Measurements from ENCODE around the gene MAP3K3. TPM values are rescaled to one million over a fixed set of nuclear protein-coding genes. Genes with fewer than 3 reads are reported as not detected.
A peak's percentile ranks its signal among the peaks of the same experiment; 100 is the strongest.

MAP3K3 gene
- 14.5 and 16.4 TPM in 2 replicates for total RNA-seq
- 22.0 TPM for polyA plus RNA-seq (2012)

GRCh38 chr17:63621684-63622573 lies at the start of gene MAP3K3:
Gene MAP3K3 (plus strand): TSS chr17:63622417. CDS start chr17:63622760, 343 bp downstream.
- DNase-seq (ENCODE audit: low read depth): peak; percentile 100

DNA sequence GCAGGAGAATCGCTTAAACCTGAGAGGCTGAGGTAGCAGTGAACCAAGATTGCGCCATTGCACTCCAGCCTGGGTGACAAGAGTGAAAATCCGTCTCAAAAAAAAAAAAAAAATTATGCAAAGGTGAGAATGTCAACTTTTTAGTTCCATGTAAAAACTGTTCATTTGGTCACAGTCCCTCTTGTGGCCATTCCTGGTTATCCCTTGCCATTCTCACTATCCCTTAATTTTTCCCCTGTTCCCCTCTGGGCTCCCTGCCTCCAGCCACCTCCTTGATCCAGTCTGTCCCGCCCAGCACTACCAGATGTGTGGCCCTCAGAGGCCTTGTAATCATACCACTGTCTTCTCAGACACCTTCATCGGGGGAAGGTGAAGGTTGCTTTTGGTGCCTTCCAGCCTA lies 48.6 kb upstream of the MAP3K3 start:
- DNase-seq (ENCODE audit: low read depth): no peak

- DNase-seq (ENCODE audit: low read depth): no peak
Measured at GRCh38 chr17:63578027-63578768, 44.0 kb upstream of the MAP3K3 start.

DNA sequence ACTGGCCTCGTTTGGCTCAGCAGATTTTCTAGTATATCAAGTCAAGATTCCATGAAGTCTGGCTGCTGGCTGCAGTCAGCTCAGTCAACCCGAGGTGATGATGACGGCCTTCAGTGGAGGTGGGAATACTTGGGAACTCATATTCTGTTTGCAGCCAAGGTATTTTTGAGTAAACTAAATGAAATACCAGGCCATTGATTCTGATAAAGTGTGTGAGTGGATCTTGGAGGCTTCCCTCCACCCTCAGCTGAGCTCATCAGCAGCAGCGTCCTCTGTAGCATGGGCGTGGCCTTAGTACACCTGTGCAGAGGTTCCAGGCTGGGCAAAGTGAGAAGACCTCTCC lies 43.5 kb upstream of the MAP3K3 start:
- DNase-seq (ENCODE audit: low read depth): no peak

GRCh38 chr17:63579633-63580032 lies 42.6 kb upstream of the MAP3K3 start:
- no peak for DNase-seq (ENCODE audit: low read depth)

DNA sequence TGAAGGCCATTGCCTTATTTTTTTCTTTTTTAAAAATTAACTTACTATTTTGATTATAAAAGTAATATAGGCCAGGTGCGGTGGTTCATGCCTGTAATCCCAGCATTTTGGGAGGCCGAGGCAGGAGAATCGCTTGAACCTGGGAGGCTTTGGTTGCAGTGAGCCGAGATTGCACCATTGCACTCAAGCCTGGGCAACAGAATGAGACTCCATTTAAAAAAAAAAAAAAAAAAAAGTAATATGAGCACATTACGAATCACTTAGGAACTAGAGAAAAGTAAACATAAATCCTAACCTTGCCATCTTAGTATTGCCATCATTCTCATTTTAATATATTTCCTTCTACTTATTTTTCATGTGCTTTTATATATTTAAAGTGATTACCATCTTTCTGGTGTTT lies 34.4 kb upstream of the MAP3K3 start:
- DNase-seq (ENCODE audit: low read depth): no peak

GRCh38 chr17:63588797-63589196 lies 33.4 kb upstream of the MAP3K3 start:
- DNase-seq (ENCODE audit: low read depth): no peak

- no peak for DNase-seq (ENCODE audit: low read depth)
Measured at GRCh38 chr17:63589646-63590045, 32.6 kb upstream of the MAP3K3 start.

GRCh38 chr17:63592797-63593196 lies 29.4 kb upstream of the MAP3K3 start:
- DNase-seq (ENCODE audit: low read depth): peak; percentile 59

GRCh38 chr17:63595132-63595531 lies 27.1 kb upstream of the MAP3K3 start:
- DNase-seq (ENCODE audit: low read depth): no peak

- no peak for DNase-seq (ENCODE audit: low read depth)
Measured at GRCh38 chr17:63596856-63597586, 25.2 kb upstream of the MAP3K3 start.

- no peak for DNase-seq (ENCODE audit: low read depth)
Measured at GRCh38 chr17:63598281-63598680, 23.9 kb upstream of the MAP3K3 start.

- peak; percentile 88 for DNase-seq (ENCODE audit: low read depth)
Measured at GRCh38 chr17:63600569-63601438, 21.4 kb upstream of the MAP3K3 start, which contains the start of gene TACO1. Gene TACO1 (plus strand): TSS chr17:63600895. CDS start chr17:63601084, 189 bp downstream.

DNA sequence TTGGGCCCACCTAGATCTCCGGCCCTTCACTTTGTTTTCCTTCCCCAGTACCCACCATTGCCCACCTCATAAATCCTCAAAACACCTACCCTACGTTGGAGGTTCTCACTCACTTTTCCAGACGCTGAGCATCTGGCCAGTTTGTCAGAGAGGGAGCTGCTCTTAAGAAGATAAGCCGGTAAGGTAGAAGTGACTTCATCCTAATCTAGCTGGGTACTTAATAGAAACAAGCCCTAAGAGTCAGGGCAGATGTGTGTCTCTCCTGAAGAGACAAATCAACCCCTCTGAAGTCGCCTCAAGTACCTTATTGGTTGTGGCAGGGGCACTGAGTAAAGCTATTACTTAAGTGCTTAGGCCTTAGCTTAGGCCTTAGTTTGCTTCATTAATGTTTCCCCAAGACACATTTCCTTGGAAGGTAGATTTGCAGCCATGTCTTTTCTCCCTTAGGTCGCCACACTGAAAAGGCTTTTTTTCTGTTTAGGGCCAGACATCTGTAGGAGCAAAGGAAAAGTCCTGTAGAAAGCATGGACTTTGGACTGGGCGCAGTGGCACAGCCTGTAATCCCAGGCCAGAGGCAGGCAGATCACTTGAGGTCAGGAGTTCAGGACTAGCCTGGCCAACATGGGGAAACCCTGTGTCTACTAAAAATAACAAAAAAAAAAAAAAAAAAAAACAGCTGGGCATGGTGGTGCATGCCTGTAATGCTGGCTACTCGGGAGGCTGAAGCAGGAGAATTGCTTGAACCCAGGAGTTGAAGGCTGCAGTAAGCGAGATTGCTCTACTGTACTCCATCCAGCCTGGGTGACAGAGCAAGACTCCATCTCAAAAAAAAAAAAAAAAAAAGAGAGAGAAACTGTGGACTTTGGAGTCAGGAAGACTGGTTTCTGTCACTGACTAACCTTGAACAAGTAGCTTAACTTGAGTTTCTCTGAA lies 20.5 kb upstream of the MAP3K3 start:
- peak; percentile 15 for DNase-seq (ENCODE audit: low read depth)

DNA sequence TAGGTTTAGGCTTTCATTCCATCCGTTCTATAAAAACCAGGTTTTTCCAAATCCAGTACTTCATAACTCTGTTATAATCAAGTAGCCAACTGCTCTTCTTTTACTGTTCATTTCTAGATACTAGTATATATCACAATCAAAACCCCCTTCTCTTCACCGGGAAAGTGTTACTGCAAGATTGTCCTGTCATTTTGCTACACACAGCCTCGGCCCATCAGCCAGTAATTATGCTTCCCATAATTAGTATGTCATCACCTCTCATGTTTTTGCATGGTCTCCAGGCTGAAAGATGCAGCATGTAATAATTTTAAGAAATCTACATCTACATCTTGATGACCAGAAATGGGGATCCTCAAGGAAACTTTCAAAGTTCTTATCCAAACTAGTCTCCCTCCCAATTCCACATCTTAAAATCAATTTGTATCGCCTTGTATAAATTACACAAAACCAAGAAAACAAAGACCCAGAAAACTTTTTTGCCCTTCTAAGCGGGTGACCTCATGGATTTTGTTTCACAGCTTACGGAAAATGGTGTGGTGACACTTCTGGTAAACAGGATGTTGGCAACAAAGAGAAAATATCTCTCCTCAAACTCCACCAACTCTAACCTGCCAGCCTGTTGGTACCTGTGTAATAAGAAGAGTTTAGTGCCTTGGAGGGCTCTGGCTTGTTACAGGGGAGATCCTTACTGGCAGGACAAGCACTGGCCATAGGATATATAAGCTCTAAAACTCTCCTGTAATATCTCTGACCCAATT lies 12.2 kb upstream of the MAP3K3 start:
- DNase-seq (ENCODE audit: low read depth): no peak

DNA sequence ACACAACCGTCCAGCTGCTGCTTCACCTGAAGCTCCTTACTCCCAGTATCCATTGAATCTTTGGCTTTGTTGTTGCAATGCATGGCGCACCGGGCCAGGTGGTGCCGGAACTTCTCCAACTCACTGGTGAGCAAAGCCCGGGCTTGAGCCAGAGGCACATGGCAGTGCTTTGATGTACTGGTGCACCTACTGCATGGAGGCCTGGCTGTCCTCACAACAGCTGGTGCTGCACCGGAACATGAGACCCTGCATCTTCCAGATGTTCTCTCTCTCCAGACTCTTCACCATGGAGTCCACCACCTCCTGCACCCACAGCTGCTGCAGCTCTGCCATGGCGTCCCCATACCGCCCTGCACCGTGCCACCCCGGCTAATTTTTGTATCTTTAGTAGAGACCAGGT lies 11.4 kb upstream of the MAP3K3 start:
- no peak for DNase-seq (ENCODE audit: low read depth)

DNA sequence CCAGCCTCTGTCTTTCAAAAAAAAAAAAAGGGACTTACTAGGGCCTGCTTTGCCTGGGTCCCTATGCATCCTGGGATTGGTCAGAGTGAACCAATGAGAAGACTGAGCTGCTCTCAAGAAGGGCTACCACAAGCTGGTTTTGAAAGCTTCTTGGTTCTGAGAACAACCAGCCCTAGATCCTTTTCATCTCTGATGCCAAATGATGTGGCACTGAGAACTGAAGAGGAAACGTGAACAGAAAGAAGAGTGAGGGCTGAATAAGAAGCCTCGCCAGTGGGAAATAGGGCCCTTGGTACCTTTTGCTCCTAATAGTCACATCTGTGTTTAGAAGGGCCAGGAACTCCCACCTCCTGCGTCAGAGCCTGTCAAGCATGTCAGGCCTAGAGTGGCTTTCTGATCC lies 10.9 kb upstream of the MAP3K3 start:
- DNase-seq (ENCODE audit: low read depth): no peak

GRCh38 chr17:63613663-63614062 lies 8.6 kb upstream of the MAP3K3 start:
- no peak for DNase-seq (ENCODE audit: low read depth)

DNA sequence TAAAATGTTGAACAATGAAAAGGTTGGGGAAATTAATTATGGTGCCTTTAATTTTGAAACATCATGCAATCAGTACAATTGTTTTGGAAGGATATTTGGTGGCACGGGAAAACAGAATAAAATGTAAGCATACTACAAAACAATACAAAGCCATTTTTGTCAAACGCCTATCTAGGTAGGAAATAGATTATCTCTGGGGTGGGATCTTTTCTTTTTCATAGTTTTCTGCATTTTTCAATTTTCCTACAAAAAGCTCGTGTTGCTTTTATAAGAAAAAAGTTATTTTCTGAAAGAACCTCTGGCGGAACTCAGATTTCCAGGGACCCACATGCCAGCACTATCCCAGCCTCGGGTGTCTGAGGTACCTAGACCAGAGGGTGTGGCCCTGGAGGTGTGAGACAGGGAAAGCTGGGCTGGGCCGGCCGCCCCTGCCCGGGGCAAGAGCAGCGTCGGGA lies 961 bp upstream of the MAP3K3 start:
- DNase-seq (ENCODE audit: low read depth): no peak
